SK-N-SH (cell line): ENCODE data around the gene XCL1. TPM values are rescaled to one million over a fixed set of nuclear protein-coding genes. Genes with fewer than 3 reads are reported as not detected.

Source experiments
- CTCF ChIA-PET: fragments of 300-600, 350-600 bp; formaldehyde crosslinking; extraction: SDS; loops from one replicate; lab custom pipeline; 2021; lab: Yijun Ruan, JAX
- POLR2A ChIA-PET: fragments of 350-600 bp; sonication (Branson Sonifier 250); formaldehyde crosslinking; extraction: SDS; loops from one replicate; lab custom pipeline; 2020; ENCODE audit warnings: antibody characterized with exemption, inconsistent platforms; lab: Yijun Ruan, JAX
- DNase-seq: peaks from one replicate; pipeline ENCODE4 v3.0.0; 2012
- H2AFZ ChIP-seq: fragments of 200-600 bp; sonication (generic); 2 replicates; pipeline ENCODE4 v1.8.1; 2016; ENCODE audit warnings: antibody characterized with exemption, mild to moderate bottlenecking, low read depth
- H3F3A ChIP-seq: fragments of 200-600 bp; sonication (generic); replicated peaks from 2 replicates; pipeline ENCODE3; 2016; ENCODE audit warnings: antibody characterized with exemption, mild to moderate bottlenecking; ENCODE audit not compliant: insufficient read depth
- H3K27ac ChIP-seq, 2 experiments: fragments of 200-500 bp in 1 of 2; fragments of 200-600 bp in 1 of 2; sonication (Bioruptor generic) in 1 of 2; sonication (generic), shearing (Covaris generic) in 1 of 2; 2 replicates each; pipeline versions ENCODE4 v1.5.1 to v1.6.1; 2014 to 2016; ENCODE audit warnings: low read depth in 2 of 2, inconsistent platforms in 1 of 2, low read length in 1 of 2, mild to moderate bottlenecking in 1 of 2, mixed read lengths in 1 of 2
- H3K27me3 ChIP-seq: fragments of 200-600 bp; sonication (generic), shearing (Covaris generic); 2 replicates; pipeline ENCODE4 v1.6.1; 2016; ENCODE audit warnings: mixed run types; ENCODE audit not compliant: insufficient read depth
- H3K36me3 ChIP-seq, 2 experiments: fragments of 200-500 bp in 1 of 2; fragments of 200-600 bp in 1 of 2; sonication (Bioruptor generic) in 1 of 2; sonication (generic) in 1 of 2; replicated peaks in 1 of 2; 2 replicates each; pipeline versions ENCODE3 to v1.5.1; 2014 to 2016; ENCODE audit warnings: low read length in 1 of 2, mild to moderate bottlenecking in 1 of 2; ENCODE audit not compliant: insufficient read depth in 2 of 2, control insufficient read depth in 1 of 2
- H3K4me1 ChIP-seq, 2 experiments: fragments of 200-500 bp in 1 of 2; fragments of 200-600 bp in 1 of 2; sonication (Bioruptor generic) in 1 of 2; sonication (generic), shearing (Covaris generic) in 1 of 2; 2 replicates each; pipeline versions ENCODE4 v1.5.1 to v1.6.1; 2014 to 2016; ENCODE audit warnings: low read depth in 1 of 2, low read length in 1 of 2, mixed run types in 1 of 2; ENCODE audit not compliant: insufficient read depth in 2 of 2, control insufficient read depth in 1 of 2
- H3K4me2 ChIP-seq: fragments of 200-600 bp; sonication (generic), shearing (Covaris generic); 2 replicates; pipeline ENCODE4 v1.6.1; 2017; ENCODE audit warnings: mixed run types
- H3K4me3 ChIP-seq, 2 experiments: fragments of 200-500 bp in 1 of 2; fragments of 200-600 bp in 1 of 2; sonication (Bioruptor generic) in 1 of 2; sonication (generic), shearing (Covaris generic) in 1 of 2; 2 replicates each; pipeline versions ENCODE4 v1.5.1 to v1.8.1; 2014 to 2016; ENCODE audit warnings: low read depth in 2 of 2, inconsistent platforms in 1 of 2, low read length in 1 of 2, mild to moderate bottlenecking in 1 of 2, mixed read lengths in 1 of 2, moderate library complexity in 1 of 2
- H3K79me2 ChIP-seq: fragments of 200-600 bp; sonication (generic); 2 replicates; pipeline ENCODE4 v1.8.1; 2017; ENCODE audit warnings: mild to moderate bottlenecking; ENCODE audit not compliant: insufficient read depth
- H3K9ac ChIP-seq: fragments of 200-600 bp; sonication (generic); 2 replicates; pipeline ENCODE4 v1.6.1; 2017; ENCODE audit warnings: mixed run types
- H3K9me2 ChIP-seq: fragments of 200-600 bp; sonication (generic); 2 replicates; pipeline ENCODE4 v1.6.1; 2017; ENCODE audit warnings: mixed run types
- H3K9me3 ChIP-seq: fragments of 200-600 bp; sonication (generic); 2 replicates; pipeline ENCODE4 v1.6.1; 2017; ENCODE audit warnings: mixed run types, mild to moderate bottlenecking, moderate library complexity
- H4K20me1 ChIP-seq: fragments of 200-600 bp; sonication (generic); 2 replicates; pipeline ENCODE4 v1.6.1; 2017; ENCODE audit warnings: mild to moderate bottlenecking, mixed run types; ENCODE audit not compliant: insufficient read depth
- ELF1 ChIP-seq: IDR thresholded peaks from 2 replicates; pipeline ENCODE4 v1.4.0; 2012
- FOSL2 ChIP-seq: IDR thresholded peaks from 2 replicates; pipeline ENCODE4 v1.4.0; 2012; ENCODE audit warnings: low read depth, mild to moderate bottlenecking, moderate library complexity, borderline replicate concordance
- FOXJ3 ChIP-seq: sonication (generic); formaldehyde crosslinking; IDR thresholded peaks from 2 replicates; pipeline ENCODE4 v1.5.1; 2020; ENCODE audit warnings: mild to moderate bottlenecking, missing genetic modification reagents
- FOXM1 ChIP-seq: IDR thresholded peaks from 2 replicates; pipeline ENCODE4 v1.4.0; 2012; ENCODE audit warnings: low read depth, mild to moderate bottlenecking
- IRF3 ChIP-seq: fragments of 150-350 bp; IDR thresholded peaks from 2 replicates; pipeline ENCODE4 v1.6.1; 2016; ENCODE audit warnings: mild to moderate bottlenecking, low read depth, low read length
- NRF1 ChIP-seq: IDR thresholded peaks from 2 replicates; pipeline ENCODE4 v1.6.1; 2012; ENCODE audit warnings: low read depth, mild to moderate bottlenecking, low read length
- RCOR1 ChIP-seq: fragments of 150-350 bp; IDR thresholded peaks from 2 replicates; pipeline ENCODE4 v1.6.1; 2017; ENCODE audit warnings: antibody characterized with exemption, low read length
- REST ChIP-seq: IDR thresholded peaks from 2 replicates; pipeline ENCODE4 v1.6.1; 2012; ENCODE audit warnings: mild to moderate bottlenecking, low read depth, low read length, moderate library complexity
- RFX5 ChIP-seq: IDR thresholded peaks from 2 replicates; pipeline ENCODE4 v1.6.1; 2012; ENCODE audit warnings: mild to moderate bottlenecking, improper control_type of control experiment, low read length
- RXRA ChIP-seq: IDR thresholded peaks from 2 replicates; pipeline ENCODE4 v1.4.0; 2012; ENCODE audit warnings: low read depth, mild to moderate bottlenecking, borderline replicate concordance
- SIN3A ChIP-seq: IDR thresholded peaks from 2 replicates; pipeline ENCODE4 v1.6.1; 2012; ENCODE audit warnings: low read depth, mild to moderate bottlenecking, low read length, moderate library complexity, borderline replicate concordance
- WGBS: methylation state at CpG from one replicate; pipeline ENCODE4 v1.1.6; 2017; ENCODE audit warnings: low lambda C conversion rate; 5-methylcytosine and 5-hydroxymethylcytosine counted together
- polyA plus RNA-seq, 3 experiments: library from polyadenylated mRNA; depleted of rRNA; stranded (reverse); fragments of >200 nt; gene quantifications; 2 replicates each; pipeline ENCODE4 v1.2.3, GENCODE V29; 2012
- TF ChIP-seq, protein P1 (sequence below): IDR thresholded peaks from 2 replicates; pipeline ENCODE4; 2012
- TF ChIP-seq, protein P2 (sequence below): IDR thresholded peaks from 2 replicates; pipeline ENCODE4 v1.4.0; 2012; ENCODE audit warnings: low read depth, borderline replicate concordance

The XCL1 gene
- polyA plus RNA-seq, 1 of the 3 experiments (the other 2 are of a cell fraction): not detected

DNA sequence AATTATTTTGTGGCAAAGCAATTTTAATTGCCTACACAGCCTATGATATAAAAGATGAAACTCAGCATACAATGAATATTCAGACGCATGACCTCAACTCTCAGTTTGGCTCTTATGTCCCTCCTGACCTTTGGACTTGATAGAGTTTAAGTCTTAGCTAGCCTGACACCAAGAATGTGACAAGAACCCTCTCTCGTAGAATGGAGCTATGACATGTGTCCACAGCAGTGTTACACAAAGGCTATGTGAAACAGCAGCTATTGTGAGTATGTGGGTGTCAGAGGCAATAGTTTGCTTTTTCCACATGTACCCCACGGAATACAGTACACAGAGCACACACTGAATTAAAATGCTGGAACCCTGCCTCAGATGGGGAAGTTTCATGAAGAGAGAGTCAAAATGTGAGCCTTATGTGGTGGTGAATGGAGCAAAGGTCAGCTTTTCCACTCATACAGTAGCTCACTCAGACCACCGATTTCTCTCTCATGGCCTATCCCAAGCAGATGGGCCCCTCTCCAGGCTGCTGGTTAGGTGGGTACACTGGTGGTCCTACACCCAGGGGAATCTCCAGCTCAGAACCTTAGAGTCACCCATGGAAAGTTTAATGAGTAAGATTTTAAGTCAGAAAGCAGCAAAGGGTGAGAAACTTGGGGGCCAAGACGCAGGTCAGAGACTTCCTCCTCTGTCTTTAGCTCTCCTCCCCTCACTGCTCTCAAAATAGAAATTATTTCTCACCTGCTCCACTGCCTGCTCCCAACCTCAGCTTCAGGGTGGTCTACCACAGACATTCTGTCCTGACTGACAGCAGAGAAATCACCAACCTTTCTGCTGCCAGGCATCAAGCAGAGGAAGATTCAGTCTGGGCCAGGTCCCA lies 22.5 kb upstream of the XCL1 start:
- DNase-seq: no peak
- Histone ChIP-seq H3K9me3 (no peaks in the 10 kb centered on the region), H3K4me1 (no peaks in the 10 kb centered on the region; a peak in 1 of 4 replicates), H3K4me3 (no peak overlapping the region), H4K20me1 (no peaks in the 10 kb centered on the region), H3K9me2 (no peaks in the 10 kb centered on the region), H3K4me2 (no peak overlapping the region), H3K27me3 (no peaks in the 10 kb centered on the region), H3K27ac (no peak overlapping the region), H3F3A (no peaks in the 10 kb centered on the region), H3K79me2 (no peaks in the 10 kb centered on the region), H3K36me3 (no peaks in the 10 kb centered on the region), H2AFZ (no peak overlapping the region), H3K9ac (no peak overlapping the region)
- ChIA-PET POLR2A (no interaction called here), CTCF (interaction anchor here (0.7 to 2.8 kb wide), 6 partner anchors 15 to 794 kb away, joined by 3 to 6 read pairs (median 4); no protein-coding TSS in a partner anchor)
- TF ChIP-seq RFX5: no peak
- TF ChIP-seq, protein P1, sequence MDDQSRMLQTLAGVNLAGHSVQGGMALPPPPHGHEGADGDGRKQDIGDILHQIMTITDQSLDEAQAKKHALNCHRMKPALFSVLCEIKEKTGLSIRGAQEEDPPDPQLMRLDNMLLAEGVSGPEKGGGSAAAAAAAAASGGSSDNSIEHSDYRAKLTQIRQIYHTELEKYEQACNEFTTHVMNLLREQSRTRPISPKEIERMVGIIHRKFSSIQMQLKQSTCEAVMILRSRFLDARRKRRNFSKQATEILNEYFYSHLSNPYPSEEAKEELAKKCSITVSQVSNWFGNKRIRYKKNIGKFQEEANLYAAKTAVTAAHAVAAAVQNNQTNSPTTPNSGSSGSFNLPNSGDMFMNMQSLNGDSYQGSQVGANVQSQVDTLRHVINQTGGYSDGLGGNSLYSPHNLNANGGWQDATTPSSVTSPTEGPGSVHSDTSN: no peak
- TF ChIP-seq FOXM1: no peak
- no peak for TF ChIP-seq IRF3
- TF ChIP-seq, protein P2, sequence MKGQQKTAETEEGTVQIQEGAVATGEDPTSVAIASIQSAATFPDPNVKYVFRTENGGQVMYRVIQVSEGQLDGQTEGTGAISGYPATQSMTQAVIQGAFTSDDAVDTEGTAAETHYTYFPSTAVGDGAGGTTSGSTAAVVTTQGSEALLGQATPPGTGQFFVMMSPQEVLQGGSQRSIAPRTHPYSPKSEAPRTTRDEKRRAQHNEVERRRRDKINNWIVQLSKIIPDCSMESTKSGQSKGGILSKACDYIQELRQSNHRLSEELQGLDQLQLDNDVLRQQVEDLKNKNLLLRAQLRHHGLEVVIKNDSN: no peak
- TF ChIP-seq SIN3A: no peak
- TF ChIP-seq RXRA: no peak
- no peak for TF ChIP-seq FOXJ3 (CRISPR knock-in tag)
- TF ChIP-seq ELF1: no peak
- no peak for TF ChIP-seq REST
- no peak for TF ChIP-seq RCOR1
- no peak for TF ChIP-seq FOSL2
- TF ChIP-seq NRF1: no peak
- WGBS: 82% methylated on average over 5 of the region's 5 CpGs
